ENCODE results near the gene ACSS3.

The ACSS3 gene

GRCh38 chr12:81224626-81225025, 146.7 kb downstream of the ACSS3 start:
- no peak for DNase-seq (ENCODE audit: low spot score)

DNA sequence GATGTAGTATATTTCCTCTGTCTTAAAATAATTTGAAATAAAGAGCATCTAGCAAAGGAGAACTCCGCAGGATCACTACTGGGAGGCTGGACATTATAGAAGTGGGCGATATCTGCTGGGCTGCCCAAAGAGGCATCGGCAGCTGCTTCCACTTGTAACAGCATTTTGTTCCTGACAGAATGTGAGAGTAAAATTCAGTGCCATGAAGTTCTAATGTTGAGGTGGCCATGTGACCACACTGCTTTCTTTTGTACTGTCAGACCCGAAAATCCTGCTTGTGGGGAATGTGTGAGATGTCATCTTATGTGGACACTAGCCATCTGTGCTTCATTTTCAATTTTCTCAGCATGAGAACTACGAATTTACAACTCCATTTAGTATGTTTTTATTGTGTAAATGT, 151.9 kb downstream of the ACSS3 start:
- DNase-seq (ENCODE audit: low spot score) = no peak

DNA sequence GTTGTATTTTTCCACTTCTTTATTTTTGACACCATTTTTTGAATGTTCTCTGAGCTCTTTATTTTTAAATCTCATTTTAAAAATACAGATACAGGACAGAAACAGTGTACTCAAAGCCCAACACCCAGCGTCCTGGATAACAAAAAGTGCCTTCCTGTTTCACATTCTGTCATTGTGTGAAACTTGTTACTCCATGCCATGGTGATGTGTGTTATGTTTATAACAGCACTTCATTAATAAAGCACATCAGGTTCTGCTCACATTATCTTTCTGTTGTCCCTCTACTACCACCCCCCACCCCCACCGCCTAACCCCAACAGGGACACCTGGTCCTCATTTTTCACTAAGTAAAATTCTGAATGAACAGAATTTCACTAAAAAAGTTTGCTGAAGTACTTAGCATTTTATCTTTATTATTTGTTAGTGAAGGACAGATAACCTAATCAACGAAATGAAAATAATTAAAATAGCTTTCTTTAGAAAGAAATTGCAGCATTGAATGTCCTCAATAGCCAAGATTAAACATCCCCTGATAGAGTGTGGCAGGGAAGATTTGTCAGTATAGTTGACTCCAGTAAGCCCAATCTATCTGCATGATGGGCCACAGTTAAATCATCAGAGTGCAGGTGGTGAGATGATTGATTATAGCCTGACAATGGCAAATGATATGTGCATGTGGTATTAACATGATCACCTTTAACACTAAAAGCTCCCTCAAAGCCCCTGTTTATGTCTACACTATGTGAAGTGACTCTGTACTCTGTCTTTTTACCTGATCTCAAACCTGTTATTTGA, 153.9 kb downstream of the ACSS3 start:
- DNase-seq (ENCODE audit: low spot score) = no peak

- no peak for DNase-seq (ENCODE audit: low spot score)
Observed at GRCh38 chr12:81245458-81245857, 167.6 kb downstream of the ACSS3 start.

GRCh38 chr12:81245907-81246570, 168.2 kb downstream of the ACSS3 start:
- DNase-seq (ENCODE audit: low spot score) = no peak

GRCh38 chr12:81249976-81250375, 172.1 kb downstream of the ACSS3 start:
- DNase-seq (ENCODE audit: low spot score) = no peak

- DNase-seq (ENCODE audit: low spot score) = no peak
Observed at GRCh38 chr12:81252228-81252627, 174.3 kb downstream of the ACSS3 start.

GRCh38 chr12:81253360-81253759, 175.5 kb downstream of the ACSS3 start:
- no peak for DNase-seq (ENCODE audit: low spot score)

GRCh38 chr12:81255456-81255855, 177.6 kb downstream of the ACSS3 start:
- no peak for DNase-seq (ENCODE audit: low spot score)

DNA sequence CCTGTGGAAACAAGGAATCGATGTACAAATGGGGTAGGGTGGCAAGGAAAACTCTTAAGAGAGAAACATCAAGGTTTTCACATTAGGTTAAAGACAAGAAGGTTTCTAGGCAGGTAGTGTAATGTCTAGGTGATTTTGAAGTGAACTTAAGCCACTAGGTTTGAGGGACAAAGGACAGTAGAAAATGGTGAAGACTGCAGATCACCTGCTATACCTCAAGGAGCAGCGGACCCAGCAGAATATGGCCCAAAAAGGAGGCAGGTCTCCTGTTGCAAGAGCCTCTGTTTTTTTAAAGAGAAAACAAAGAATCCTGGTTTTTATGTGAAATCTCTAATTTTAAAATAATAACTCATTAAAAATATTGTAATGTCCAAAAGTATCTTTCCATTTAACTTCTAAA, 178.1 kb downstream of the ACSS3 start:
- no peak for DNase-seq (ENCODE audit: low spot score)

GRCh38 chr12:81257947-81258551, 180.2 kb downstream of the ACSS3 start:
- DNase-seq (ENCODE audit: low spot score) = peak; percentile 25

GRCh38 chr12:81259360-81259759, 181.5 kb downstream of the ACSS3 start:
- no peak for DNase-seq (ENCODE audit: low spot score)

DNA sequence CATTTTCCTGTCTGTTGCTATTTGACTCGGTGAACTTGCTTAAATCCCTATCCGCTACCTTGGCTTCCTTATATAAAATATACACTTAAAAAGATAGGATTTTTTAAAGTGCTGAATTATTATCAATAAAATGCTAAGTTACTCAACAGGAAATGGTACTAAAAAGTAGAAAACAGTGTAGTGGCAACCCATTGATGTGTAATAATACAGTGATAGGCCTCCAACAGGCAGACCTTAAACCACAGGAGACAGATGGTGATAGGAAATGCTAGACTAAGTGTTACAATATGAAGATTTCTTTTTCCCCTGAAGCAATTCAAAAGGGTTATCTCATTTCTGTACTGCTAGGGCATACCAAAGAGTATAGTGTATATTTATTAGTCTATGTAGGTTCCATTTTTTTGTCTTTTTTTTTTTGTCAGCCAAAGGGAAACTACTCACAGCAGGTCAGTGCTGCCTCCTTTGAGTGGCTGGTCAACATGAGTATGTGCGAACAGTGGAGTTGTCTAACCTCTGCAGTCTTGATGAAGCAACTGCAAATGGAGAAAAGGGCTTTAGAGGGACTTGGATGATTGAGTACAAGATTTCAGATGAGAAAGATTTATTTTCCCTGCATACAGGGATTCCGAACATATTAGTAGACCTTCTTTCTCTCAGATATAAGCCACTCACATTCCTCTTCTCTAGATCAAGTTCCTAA, 183.8 kb downstream of the ACSS3 start:
- no peak for DNase-seq (ENCODE audit: low spot score)

DNA sequence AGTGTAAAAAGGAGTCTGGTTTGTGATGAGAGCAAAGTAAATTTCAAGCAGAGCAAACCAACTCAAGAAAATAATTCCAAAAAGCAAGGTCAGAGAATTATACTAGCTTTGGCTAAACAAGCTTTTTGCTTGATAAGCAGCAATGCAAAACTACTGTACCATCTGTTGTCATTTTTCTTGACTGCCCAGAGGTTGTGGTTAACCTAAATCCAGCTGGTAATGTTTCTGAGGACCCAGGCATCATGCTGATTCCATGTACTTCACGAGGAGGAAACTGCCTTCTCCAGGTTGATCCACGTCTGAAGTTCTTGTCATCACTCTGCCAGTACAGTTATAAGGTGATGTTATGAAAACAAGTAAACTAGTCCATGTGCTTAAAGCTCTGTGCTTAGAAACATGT, 185.2 kb downstream of the ACSS3 start:
- DNase-seq (ENCODE audit: low spot score) = no peak

GRCh38 chr12:81270385-81270784, 192.5 kb downstream of the ACSS3 start:
- DNase-seq (ENCODE audit: low spot score) = no peak

- DNase-seq (ENCODE audit: low spot score) = no peak
Observed at GRCh38 chr12:81274637-81275529, 197.0 kb downstream of the ACSS3 start.

GRCh38 chr12:81284137-81284536, 206.3 kb downstream of the ACSS3 start:
- no peak for DNase-seq (ENCODE audit: low spot score)

- no peak for DNase-seq (ENCODE audit: low spot score)
Observed at GRCh38 chr12:81288651-81289050, 210.8 kb downstream of the ACSS3 start.

GRCh38 chr12:81294325-81295190, 216.7 kb downstream of the ACSS3 start:
- no peak for DNase-seq (ENCODE audit: low spot score)

GRCh38 chr12:81295251-81295650, 217.4 kb downstream of the ACSS3 start:
- DNase-seq (ENCODE audit: low spot score) = no peak
